ENCODE results near the gene JCAD.
"Not testable (repeated sequence)": the region's sequence is repeated elsewhere in the genome, so short reads cannot be mapped to it uniquely, and the experiment has no call there.

The JCAD gene

DNA sequence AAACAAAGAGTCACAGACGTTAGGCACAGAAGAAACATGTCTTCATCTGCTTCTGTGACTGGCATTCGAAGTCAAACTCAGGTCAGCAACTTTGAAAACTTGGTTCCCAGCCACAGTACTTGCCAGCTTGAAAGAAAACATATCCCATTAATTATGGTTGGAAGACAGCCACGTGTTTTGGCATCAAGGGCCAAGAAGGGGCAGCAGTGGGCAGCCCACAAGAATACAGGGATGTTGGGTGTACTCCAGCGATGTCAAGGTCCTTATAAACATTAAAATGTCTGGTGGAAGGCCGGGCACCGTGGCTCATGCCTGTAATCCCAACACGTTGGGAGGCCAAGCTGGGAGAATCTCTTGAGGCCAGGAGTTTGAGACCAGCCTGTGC is 29.5 kb downstream of the JCAD start:
- Histone ChIP-seq H3K4me3 (no peak overlapping the region), H3K27ac (no peak overlapping the region)

DNA sequence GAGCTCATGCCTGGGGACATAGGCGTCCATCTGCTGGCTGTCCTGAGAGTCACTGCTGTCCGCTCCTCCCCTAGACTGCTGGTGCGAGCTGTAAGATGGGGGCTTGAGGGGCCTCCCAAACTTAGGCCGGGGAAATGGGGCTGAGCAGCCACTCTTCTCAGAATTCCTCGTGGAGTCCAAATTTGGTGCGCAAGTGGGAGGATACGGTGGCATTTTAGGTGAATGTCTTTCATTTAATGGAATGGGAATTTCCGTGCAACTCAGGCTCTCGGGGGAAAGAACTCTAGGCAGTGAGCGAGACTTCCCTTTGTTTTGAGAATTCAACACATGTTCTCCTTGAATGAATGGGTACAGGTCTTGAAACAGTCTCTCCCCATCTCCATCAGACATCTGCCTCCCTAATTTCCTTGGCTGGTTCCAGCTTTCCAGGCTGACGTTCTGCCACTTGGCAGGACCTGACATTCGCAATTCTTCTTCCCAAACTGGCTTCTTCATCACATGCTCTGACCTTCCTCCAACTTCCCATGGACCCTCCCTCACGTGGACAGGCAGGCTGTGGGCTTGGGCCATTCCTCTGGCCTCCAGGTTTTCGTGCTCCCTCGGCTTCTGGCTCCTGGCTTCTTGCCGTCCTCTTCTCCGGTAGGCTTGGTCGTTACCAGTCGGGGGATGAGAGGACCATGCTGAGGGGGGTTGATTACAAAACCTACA is 30.1 kb downstream of the JCAD start:
- Histone ChIP-seq H3K4me3 (no peak overlapping the region), H3K27ac (peak overlapping the region in 1 of 21 experiments; percentile 11)

DNA sequence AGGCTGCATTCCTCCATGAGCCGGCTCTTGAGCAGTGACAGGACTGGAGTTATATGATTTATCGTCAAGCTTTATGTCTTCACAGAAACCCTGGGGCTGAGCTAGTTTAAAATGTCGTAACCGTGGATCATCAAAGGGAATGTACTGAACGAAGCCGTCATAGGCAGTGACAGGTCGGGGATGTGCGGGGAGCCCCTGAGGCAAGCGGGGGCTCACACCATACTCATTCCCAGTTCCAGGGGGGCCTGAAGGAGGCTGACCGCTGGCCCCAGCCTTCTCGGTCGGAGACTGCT is 30.7 kb downstream of the JCAD start:
- H3K4me3 ChIP-seq: no peak overlapping the region
- H3K27ac ChIP-seq: peak overlapping the region in 2 of 21 experiments; percentile 11 to 20

DNA sequence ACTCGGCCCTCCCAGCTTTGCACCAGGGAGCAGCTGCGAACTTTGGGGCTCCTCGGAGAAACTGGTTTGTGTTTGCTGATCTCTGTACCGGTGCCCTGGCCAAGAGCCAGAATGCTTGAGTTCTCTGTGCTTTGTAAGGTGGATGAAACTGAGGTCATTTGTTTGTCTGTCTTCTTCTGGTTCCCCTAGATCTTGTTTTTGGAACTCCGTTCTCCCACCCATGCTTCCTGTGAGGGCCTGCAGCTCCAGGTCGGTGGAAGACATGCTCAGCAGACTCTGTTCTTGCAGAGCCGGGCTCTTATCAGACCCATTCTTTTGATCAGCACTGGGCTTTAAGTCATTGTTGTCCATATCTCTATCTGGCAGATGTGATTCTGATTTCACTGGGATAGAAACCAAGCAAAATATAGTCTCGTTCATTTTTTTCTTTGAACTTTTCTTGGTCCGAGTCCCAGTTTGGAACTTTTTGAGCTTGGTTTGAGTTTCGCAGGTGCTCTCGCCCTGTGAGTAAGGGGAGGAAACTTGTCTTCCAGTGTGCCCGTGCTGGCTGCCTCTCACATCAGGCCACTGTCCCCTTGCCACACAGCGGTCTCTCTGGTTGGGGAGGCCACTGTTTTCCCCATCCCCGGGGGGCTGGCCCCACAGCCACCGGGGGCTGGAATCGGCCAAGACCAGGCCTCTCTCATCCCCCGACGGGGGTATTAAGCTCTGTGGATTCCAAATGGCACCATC is 31.2 kb downstream of the JCAD start:
- Histone ChIP-seq H3K27ac (peak overlapping the region in 8 of 21 experiments; percentile 2 to 71 (median 44)), H3K4me3 (no peak overlapping the region)

DNA sequence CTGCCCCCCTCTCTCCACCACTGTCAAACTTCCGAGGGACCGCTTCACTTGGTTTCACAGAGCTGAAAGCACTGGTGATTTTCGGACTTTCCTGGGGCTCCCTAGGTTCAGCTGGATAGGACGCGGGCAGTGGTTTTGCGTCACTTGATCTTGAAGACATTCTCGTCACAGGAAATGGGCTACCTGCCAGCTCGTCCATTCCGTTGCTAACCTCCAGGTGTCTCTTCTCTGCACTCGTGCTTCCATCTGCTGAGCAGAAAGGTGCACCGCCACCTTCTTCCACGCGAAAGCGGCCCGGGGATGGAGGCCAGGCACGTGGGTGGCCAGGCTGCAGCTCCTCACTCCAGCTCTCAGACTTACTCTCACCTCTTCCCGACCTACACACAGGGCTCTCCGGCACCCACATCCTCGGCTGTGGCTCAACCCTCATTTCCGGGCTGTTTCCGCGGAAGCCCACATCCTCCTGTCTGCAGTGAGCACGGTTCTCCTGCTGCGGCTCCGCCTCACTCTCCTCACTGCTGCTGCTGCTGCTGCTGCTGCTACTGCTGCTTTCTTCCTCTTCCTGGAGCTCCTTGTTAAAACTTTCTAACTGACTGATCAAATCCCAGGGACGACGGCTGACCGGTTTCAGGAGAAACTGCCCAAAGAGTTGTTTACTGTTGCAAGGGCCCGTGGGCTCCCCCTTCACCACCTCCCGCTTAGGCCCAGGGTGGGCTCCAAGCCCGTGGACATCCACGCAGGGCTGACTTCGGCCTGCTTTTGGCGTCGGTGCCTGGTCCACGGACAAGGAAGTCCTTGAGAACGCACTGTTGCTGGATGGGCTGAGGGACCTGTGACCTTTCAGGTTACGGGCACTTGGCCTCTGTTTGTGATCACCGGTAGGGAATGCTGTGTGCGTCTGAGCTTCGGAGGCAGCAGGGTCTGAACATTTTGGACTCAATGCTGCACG is 32.1 kb downstream of the JCAD start:
- Histone ChIP-seq H3K4me3 (peak overlapping the region in 1 of 7 experiments; percentile 3), H3K27ac (peak overlapping the region in 7 of 21 experiments; percentile 2 to 71 (median 47))

DNA sequence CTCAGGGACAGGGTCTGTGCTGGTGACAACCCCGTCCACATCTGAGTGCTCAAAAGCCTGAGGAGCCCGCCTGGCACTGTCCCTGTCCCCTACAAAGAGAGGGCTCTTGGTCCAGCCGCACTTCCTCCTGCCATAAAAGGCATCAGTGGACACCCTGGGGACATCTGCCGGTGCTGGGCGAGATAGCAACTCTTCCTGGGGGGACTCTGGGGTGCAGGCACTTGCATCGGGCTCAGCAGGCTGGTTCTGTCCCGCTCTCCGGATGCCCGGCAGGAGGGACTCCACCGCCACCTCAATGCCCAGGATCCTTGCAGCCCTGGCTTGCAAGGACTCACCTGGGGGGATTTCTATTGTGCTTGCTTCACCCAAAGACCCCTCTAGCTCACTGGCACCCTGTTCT is 32.8 kb downstream of the JCAD start:
- no peak overlapping the region for H3K4me3 ChIP-seq

DNA sequence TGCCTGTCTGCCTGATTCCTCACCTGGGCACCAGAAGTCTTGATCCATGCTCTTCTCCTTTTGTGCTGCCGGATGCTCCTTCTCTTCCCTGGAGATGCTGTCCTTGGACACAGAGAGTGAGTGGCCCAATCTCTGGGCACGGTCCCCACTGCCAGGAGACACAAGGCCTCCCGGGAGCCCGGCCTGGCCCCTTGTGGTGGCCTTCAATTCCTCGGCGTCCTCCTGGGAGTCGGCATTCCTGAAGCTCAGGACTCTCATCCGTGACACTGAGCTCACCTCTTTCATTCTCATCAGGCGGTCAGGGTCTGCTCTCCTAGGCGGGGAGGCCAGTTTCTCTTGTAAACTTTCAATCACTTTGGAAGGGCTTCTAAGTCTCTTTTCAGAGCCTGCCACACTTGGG is 33.3 kb downstream of the JCAD start:
- Histone ChIP-seq H3K4me3 (no peak overlapping the region), H3K27ac (no peak overlapping the region)

More for the DNA sequence above, 32.8 kb downstream of the JCAD start:
- H3K27ac ChIP-seq: peak overlapping the region in 2 of 21 experiments; percentile 10 to 31

DNA sequence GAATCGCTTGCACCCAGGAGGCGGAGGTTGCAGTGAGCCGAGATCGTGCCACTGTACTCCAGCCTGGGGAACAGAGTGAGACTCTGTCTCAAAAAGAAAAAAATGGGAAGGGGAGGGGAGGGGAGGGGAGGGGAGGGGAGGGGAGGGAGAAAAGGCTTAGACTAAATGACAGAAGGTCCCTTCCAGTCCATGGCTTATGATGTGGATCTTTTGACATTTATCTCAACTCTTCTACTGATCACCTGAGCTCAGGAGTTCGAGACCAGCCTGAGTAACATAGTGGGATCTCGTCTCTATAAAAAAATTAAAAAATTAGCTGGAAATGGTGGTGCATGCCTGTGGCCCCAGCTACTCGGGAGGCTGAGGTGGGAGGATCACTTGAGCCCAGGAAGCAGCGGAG is 34.0 kb downstream of the JCAD start:
- not testable (repeated sequence) for H3K27ac ChIP-seq, H3K4me3 ChIP-seq

DNA sequence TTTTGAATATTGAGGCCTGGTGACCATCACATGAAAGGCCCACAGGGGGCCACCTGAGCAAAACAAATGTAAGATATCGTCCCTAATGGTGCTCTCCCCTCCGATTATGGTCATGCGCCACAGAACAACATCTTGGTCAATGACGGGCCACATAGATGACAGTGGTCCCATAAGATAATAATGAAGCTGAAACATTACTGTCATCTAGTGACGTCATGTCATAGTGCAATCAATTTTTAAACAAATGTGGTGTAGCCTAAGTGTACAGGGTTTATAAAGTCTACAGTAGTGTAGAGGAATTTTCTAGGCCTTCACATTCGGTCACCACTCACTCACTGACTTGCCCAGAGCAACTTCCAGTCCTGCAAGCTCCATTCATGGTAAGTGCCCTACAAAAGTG is 36.8 kb downstream of the JCAD start:
- H3K4me3 ChIP-seq: no peak overlapping the region

DNA sequence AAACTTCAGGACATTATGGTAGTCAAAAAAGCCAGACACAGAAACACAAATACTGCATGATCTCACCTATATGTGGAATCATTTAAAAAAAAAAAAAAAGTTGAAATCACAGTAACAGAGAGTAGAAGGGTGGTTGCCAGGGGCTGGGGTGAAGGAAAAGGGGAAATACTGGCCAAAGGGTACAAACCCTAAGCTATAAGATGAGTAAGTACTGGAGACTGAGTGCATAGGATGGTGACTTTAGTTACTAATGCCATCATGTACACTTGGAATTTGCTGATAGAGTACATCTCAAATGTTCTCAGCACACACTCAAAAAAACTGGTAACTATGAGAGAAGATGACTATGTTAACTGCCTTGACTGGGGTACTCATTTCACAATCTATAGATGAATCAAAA is 39.9 kb downstream of the JCAD start:
- H3K27ac ChIP-seq: no peak overlapping the region
- H3K4me3 ChIP-seq: no peak overlapping the region

More for the DNA sequence above, 36.8 kb downstream of the JCAD start:
- no peak overlapping the region for H3K27ac ChIP-seq

DNA sequence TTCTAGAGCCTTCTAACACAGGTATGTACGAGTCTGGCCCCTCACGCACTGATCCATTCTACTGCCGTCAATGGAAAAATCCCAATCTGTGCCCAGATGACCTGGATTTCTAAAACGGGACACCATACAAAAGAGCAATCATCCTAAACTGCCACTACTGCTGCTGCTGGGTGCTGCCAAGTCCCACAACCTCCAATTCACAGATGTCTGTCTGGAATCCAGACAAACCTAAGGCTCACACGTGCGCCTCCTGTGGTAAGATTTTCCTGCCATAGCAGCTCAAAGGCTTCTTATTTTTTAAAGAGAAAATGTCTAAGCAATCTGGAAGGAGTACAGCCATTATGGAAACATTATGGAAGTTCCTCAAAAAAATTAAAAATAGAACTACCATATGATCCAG is 40.9 kb downstream of the JCAD start:
- H3K27ac ChIP-seq: no peak overlapping the region
- H3K4me3 ChIP-seq: no peak overlapping the region

DNA sequence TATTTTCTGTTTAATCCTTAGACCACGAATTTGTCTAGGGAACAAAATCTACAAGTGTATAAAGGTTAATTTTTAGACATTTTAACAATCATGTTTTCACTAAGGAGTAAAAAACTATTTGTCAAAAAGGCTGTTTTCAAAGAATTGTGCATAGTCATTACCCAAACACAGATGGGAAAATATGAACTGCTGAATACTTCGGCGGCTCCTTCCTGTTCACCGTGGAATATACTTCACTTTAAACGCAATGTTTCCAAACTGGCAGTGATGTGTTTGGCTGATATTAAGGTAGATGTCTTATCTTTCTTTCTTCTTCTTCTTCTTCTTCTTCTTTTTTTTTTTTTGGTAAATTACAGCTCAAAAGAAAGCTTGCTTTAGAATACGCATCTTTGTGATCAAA is 41.4 kb downstream of the JCAD start:
- no peak overlapping the region for H3K27ac ChIP-seq
- H3K4me3 ChIP-seq: no peak overlapping the region

DNA sequence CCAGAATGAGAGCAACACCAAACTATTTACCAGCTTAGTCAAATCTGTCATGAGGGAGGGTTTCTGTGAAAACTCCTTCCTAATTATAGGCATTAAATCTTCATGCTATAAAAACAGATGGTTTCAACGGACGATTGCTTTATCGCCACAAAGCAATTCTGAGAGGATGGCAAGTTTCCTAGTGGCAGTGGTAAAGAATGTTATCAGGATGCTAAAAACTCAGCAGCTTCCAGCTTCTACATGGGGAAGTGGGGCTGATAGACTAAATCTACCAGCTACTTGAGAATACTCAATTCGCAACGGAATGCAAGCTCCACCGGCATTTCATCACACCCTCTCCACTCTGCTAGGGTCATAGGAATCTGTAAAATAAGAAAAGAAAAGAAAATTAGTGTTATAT is 41.8 kb downstream of the JCAD start:
- Histone ChIP-seq H3K27ac (no peak overlapping the region), H3K4me3 (no peak overlapping the region)

DNA sequence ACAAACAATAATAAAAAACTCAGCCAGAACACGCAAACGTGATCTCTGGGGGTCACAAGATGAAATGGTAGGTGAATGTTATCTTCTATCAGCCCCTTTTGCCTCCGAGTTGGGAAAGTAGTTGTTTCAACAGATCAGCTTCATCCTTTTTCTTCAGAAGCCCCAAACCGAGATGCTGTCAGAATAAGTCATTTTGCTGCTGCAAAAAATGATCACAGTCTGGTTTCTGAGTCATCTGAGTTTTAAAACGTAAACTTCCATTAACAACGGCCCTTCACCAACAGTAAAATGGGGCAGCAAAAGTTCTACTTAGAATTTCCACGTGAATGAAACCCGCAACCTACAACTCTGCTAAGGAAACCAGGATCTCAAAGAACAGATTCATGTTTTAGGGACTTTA is 44.9 kb downstream of the JCAD start:
- Histone ChIP-seq H3K4me3 (no peak overlapping the region), H3K27ac (no peak overlapping the region)

DNA sequence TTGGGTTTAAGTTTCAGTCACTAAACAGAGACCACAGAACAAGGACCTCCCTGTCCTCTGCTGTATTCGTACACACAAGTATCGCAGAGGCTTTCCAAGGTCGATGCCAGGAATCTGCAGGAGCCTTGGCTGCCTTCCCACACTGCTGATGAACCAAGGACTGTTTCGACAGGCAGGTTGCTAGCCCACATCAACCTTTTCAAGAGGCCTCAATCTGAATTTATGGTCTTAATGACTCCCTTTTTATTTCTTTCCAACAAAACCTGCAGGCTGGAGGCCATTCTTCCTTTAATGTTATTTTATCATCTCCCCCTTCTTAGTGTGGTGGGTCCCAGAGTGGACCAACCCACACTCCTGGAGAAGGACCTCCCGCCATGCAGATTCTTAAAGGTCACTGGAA is 45.6 kb downstream of the JCAD start:
- Histone ChIP-seq H3K4me3 (no peak overlapping the region), H3K27ac (no peak overlapping the region)

DNA sequence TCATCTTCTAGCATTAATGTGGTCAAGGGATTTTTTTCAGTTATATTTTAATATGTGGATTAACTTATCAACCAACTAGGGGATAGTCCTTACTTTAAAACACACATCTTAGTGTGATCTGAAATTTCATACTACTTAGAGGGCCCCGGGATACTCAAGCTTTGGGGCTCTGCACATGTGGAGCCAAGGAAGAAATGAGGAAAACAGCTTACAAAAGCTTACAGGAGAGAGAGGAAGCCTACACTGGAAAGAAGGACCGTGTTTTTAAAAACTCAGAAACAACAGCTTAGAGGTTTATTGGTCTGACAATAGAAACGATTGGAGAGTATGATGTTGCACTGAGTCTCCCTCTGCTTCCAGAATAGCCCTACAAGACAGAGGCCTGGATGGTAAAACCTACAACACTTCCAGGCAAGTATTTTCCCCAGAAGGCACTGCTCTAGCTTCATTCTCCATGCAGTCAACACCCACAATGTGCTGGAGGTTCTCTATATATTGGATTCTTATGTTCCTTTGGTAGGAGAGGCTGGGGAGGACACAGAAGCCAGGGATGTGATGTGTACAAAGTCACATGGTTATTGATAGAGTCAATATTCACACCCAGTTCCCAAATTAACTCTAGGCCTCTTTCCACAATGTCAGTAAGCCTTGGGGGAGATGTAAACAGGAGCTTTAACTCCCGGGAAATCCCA is 47.3 kb downstream of the JCAD start:
- H3K27ac ChIP-seq: no peak overlapping the region
- no peak overlapping the region for H3K4me3 ChIP-seq

DNA sequence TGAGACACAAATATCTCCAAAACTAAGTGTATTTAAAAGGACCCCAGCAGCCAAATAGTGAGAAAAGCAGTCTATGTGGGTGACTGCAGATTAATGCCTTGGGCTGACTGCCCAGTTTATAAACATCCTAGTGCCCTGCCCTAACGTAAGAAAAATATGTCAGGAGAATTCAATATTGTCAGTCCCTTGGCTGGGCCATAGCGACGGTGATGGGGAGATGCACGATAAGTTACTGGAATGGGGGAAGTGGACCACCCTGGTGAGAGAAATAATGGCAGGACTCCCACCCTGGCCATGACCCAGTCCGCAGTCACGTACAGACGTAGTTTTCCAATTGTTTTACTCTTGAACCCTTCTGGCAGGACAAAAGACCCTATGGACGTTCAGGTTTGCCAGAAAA is 48.0 kb downstream of the JCAD start:
- Histone ChIP-seq H3K27ac (no peak overlapping the region), H3K4me3 (no peak overlapping the region)

DNA sequence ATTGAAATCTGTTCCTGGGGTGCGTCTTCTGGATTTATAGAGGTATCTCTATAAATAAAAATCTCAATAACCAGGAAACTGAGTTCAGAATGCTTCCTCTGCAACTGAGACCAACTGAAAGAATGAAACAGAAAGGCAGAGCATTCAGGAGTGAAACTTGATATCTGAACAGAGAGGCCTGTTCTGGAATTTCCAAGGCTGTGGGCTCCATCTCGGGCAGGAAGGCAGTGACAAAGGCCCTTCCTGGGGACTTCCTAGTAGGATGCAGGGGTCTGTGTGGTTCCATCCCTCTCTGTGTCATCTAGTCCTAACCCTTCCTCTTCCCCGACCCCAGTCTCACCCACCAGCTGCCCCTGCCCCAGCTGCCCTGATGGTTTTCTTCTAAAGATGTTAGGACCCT is 52.0 kb downstream of the JCAD start:
- H3K27ac ChIP-seq: no peak overlapping the region
- H3K4me3 ChIP-seq: no peak overlapping the region

DNA sequence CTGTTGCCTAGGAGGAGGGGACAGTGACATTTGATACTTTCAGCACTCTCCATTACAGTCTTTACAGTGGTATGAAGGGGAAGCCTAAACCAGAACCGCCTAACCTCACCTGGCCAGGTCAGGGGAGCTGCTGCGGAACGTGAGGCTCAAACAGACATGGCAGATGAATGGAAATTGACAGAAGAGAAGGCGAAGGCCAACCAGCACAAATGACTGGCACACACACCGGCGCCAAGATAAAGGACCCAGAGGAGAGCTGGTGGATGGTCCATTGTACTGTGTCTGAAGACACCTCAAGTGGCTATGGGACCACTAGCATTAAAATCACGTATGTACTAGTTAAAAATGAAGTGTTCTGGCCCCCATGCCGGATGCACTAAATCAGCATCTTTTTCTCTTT is 53.0 kb downstream of the JCAD start:
- Histone ChIP-seq H3K4me3 (no peak overlapping the region), H3K27ac (no peak overlapping the region)

DNA sequence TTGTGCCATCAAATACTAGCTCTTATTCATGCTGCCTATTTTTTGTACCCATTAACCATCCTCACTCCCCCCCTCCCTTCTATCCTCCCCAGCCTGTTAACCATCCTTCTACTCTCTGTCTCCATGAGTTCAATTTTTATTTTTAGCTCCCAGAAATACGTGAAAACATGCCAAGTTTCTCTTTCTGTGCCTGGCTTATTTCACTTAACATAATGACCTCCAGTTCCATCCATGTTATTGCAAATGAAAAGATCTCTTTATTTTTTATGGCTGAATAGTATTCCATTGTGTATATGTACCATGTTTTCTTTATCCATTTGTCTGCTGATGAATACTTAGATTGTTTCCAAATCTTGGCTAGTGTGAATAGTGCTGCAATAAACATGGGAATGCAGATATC is 54.3 kb downstream of the JCAD start:
- not testable (repeated sequence) for H3K4me3 ChIP-seq, H3K27ac ChIP-seq
